Skin epidermis (tissue), 12 donors: Measurements from ENCODE around the gene MYOG.

Experiments used
- H3K27ac ChIP-seq, 21 experiments: fragments of 200-600 bp; sonication (generic) in 11 of 21; one replicate each; pipeline ENCODE4 v1.5.0; 2020; ENCODE audit warnings: mild to moderate bottlenecking in 3 of 21, inconsistent platforms in 2 of 21, moderate library complexity in 2 of 21
- H3K4me3 ChIP-seq, 7 experiments: fragments of 200-600 bp; sonication (generic) in 2 of 7; one replicate each; pipeline ENCODE4 v1.5.0; 2020; ENCODE audit warnings: inconsistent platforms in 2 of 7, mild to moderate bottlenecking in 2 of 7, moderate library complexity in 1 of 7

MYOG gene

DNA sequence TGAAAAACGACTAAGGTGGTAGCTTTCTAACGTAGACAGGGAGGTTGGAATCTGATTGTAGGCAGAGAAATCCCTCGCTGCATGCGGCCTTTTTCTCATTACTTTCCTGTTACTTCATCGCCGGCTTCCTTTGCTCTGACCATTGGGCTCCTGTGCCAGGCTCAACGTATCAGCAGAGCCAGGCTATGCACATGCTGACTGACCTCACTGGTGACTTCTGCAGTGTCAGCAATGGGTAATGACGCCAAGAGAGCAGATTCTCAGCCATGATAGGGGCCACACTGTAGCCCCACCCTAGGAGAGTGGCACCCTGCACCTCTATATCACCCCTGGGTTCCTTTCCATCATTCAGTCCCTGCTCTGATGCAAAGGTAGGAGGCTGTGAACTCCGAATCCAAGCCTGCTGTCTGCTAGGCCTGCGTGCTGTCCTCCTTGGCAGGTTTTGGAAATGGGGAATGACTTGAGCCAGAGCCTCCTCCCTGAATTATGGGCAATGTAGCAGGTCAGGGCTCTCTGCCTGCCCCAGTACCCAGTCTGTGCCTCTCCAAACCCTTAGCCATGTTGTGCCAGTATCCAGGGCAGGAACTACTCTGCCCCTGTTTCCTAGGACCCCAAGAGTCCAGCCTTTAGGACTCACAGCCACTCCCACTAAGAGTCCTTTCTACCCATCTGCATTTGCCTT is 48.2 kb downstream of the MYOG start:
- H3K27ac ChIP-seq: no peak overlapping the region
- H3K4me3 ChIP-seq: no peak overlapping the region

GRCh38 chr1:203036537-203036936 is 49.3 kb downstream of the MYOG start:
- no peak overlapping the region for H3K4me3 ChIP-seq
- H3K27ac ChIP-seq: no peak overlapping the region

DNA sequence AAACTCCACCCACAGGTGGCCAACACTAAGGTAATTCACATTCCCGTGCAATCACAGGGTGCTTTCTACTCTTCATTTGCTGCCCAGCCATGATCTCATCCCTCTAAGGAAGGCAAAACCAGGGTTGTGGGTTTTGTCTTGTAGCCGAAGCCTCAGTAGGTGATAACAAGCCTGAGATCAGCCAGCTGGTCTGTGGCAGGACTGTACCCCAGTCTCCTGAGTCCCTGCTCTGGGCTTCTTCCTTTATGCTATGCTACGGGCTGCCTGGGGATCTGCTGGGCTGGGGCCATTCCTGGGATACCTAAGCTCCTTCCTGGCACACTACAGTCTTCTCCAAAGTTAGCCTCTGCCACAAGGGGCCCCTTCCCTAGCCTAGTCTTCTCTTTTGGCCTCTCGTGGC is 49.7 kb downstream of the MYOG start:
- no peak overlapping the region for H3K4me3 ChIP-seq
- H3K27ac ChIP-seq: no peak overlapping the region

DNA sequence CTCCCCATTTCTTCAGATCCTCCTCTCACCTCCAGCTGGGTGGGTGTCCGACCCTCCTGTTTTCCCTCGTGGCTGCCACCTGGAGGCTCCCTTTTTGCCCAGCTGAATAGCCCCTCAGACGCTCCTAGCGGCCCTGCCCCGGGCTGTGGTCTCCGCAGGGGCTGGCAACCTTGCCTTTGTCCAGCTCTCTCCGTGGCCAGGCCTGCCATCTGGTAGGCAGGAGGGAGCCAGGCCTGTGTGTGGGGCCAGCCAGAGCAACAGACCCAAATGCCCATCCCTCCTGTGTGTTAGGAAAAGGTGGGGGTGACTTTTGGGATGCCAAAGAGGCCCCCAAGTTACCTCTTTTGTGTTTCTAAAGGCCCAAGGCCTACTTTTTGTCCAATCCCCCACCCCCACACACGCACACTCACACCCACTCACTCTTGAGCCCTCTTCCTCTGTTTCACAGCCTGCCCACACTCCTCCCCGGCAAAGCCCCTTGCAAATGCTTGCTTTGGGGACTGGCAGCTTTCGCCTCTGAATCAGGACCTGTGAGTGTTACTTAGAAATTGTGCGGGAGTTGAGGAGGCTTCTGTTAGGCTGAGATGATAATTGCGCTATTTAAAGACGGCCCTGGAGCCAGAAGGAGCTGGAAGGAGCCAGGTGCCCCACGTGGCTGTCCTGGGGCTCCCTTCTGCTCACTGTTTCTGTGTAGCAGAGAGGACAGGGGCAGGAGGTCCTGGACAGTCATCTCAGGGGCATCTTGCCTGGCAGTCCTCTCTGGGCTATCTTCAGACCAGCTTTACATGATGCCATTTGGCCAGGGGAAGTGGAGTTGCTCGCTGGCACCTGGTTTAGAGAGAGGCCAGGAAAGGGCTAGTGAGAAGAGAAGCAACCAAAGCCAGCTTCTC is 50.5 kb downstream of the MYOG start:
- no peak overlapping the region for H3K27ac ChIP-seq

DNA sequence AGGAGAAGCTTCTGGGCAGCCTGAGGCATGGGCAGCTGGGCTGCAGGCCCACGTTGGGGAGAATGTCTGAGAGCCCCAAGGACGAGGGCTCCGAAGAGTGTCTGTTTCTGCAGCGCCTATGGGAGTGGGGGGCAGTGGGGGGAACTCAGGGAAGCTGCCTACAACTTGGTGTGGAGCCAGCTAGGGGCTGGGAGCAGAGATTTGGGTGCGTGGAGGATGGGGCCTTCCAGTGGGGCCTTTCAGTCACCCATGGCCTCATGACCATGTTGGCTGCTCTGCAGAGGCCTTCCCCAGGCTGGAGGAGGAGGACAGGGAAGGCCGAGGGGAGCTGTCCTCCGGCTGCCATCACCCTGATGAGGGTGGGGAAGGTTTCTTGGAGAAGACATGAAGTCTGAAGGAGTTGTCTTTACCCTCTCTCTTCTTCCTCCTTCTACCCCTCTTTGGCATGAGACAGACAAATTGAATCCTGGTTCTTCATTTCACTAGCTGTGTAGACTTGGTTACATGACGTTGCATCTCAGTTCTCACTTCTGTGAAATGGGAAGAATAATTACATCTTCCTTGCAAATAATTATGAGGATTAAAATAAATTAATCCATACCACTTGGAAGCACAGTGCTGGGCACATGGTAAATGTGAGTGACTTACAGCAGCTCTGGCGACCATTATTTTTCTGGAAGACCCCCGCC is 51.2 kb downstream of the MYOG start:
- Histone ChIP-seq H3K27ac (no peak overlapping the region), H3K4me3 (no peak overlapping the region)

More for the DNA sequence above, 50.5 kb downstream of the MYOG start:
- no peak overlapping the region for H3K4me3 ChIP-seq

- no peak overlapping the region for H3K27ac ChIP-seq
- H3K4me3 ChIP-seq: no peak overlapping the region
These were observed 51.9 kb downstream of the MYOG start for GRCh38 chr1:203033917-203034316.

DNA sequence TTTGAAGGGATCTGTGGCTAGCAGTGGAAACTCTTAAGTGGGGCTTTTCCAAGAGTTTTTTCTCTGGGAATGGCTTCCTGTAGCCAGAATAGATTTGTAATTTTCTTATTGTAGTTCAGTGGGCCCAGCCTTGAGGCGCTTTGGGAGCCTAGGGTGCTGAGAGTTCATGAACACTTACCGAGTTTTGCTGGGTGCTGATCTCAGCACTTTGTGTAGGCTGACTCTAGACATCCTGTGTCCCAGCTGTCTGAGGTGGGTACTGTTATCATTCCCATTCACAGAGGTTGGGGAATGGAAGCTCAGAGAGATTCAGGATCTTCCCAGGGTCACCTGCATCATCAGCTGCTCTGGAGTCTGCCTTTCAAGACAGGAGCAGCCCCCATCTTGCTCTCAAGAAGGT is 52.5 kb downstream of the MYOG start:
- H3K27ac ChIP-seq: no peak overlapping the region

More for the DNA sequence above, 52.5 kb downstream of the MYOG start:
- H3K4me3 ChIP-seq: no peak overlapping the region
